Stimulated activated CD4-positive, alpha-beta T cell treated with anti-CD3 and anti-CD28 coated beads, Interleukin-1b, Interleukin-23, amount 100 ng/mL, for 4 hours (primary cell): ENCODE measurements around the gene RAD51B.
"Not testable (repeated sequence)": the region's sequence is repeated elsewhere in the genome, so short reads cannot be mapped to it uniquely, and the experiment has no call there.

ENCODE experiments used
- DNase-seq, 2 donors: peaks; one replicate each; pipeline ENCODE4 v3.0.0-alpha.2; 2020; ENCODE audit warnings: low read depth in 2 of 2

RAD51B gene

DNA sequence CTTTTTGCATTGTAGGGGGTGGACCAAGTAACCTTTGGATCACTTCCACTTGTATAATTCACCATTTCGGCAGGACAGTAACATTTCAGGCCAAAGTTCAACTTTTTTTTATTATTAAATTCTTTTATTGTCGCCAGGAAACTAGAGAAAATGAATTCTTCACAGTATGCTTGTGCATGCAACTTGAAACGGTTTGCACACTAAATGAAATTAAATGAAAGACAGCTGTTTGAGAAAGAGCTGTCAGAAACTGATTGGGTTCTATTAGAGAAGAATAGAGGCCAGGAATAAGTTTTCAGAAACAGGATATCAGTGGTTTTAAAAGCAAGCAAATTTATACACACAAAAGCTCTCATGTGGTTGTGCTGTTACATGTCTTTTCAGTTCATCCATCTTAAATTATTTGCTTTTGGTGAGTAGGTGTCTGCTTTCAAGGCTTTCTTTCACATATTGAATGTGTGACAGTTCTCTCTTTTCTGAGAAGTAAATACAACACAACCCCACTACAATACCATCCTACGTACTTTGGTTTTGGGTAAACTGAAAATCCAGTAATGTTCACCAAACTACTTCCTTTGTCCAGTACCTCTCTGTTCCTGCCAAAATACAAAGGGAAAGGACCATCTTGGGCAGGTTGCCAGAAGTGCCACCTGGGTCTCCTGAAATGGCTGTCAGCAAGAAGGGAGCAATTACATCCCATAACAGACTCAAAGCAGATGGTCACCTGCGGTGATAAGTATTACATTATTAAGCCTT is 291.7 kb downstream of the RAD51B start:
- no peak for DNase-seq

DNA sequence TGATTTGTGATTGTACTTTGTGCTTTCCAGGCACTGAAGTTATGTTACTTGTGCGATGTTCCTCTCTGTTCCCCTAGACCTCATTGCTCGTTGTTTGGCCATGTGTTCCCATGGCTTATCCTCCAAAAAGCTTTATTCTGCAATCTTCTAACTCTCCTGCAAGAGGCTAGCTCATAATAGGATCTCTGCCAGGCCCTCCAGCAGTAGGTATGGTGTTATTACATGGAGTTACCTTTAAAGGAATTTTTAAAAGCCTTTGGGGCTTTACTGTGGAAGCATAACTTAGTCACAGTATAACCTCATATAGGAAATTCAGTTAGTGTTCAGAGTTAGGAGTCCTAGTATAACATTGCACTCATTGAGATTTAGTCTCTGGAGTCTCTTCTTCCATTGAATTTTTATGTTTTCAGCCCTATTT is 292.3 kb downstream of the RAD51B start:
- no peak for DNase-seq

DNA sequence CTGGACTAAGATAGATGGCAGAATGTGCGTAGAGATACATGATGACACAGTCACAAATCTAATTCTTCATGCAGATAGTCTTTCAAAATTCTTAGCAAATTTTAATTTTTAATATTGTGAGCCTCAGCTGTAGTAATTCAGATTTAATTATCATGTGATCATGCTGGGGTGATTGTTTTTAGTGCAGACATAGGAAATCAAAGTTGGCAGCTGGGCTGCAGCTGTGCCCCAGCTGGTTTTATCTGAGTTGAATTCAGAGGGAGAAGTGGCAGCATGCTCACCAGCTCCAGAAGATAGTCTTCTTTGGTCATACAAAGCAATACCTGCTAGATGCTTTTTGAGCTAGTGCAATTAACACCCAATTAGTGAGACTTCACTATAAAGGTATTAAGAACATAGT is 292.9 kb downstream of the RAD51B start:
- DNase-seq, result no peak

DNA sequence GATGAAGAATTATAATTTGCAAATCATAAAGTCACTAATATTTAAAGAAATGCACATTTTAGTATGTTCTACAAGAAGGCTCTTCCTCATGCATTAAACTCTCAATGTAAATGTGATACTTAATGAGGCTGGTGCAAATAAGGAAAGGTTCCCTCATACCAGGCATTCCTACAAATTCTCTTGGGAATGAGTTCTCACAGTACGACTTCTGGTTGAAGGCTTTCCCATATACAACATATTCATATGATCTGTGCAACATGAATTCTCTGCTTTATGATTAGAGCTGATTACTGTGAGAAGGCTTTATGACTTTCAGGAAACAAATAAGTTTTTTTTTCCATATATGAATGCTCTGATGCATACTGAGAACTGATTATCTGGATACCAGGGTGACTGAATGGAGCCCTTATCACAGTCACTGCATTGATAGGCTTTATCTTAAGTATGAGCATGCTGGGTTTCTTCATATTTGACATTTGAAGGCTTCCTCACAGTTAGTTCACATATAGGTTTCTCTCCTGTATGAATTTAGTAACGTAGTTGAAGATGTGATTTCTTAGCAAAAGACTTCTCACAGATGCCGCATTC is 293.9 kb downstream of the RAD51B start:
- no peak for DNase-seq

DNA sequence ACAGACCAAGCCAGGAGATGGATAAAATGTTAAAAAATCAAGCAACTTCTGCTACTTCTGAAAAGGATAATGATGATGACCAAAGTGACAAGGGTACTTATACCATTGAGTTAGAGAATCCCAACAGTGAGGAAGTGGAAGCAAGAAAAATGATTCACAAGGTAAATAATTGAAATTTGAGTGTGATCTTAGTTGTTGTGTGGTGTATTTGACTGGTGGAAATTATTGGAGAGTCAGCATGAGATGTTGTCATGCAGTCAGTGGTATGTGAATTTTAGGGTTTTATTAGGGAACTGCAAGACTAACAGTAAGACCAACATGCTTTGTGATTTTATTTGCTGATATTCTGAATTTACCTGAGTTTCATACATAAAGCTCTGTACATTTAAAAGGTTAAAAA is 296.4 kb downstream of the RAD51B start:
- DNase-seq, result not testable (repeated sequence)

DNA sequence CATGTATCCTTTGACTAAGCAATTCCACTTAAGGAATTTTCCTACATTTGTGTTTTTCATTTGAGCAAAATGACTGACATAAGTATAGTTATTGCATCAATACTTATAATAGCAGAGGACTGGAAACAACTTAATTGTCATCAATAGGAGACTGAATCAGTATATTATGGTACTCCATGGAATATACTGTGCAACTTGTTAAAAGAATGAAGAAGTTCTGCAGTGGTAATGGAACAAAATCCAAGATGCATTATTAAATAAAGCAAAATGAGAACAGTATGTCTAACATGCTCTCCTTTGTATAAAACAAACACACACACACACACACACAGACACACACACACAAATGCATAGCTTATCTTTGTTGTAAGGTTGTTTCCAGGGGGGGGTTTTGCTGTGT is 303.1 kb downstream of the RAD51B start:
- DNase-seq, result no peak

DNA sequence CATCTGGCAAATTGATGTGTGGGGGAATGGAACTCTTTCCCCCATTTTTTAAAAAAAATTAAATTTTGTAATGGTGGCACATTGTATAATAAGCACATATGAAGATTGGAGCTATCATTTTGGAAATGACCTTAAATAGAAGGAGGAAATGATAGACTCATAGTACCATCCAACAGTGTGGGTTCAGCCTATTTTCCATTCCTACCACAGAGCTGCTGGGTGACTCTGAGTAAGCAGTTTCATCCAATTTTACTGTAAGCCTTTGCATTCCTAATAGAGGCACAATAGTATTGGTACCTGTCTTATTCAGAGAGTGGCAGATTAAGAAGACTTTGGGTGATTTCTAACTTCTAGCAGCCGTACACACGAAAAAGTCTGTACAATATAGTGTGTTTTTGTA is 304.5 kb downstream of the RAD51B start:
- DNase-seq, result no peak

DNA sequence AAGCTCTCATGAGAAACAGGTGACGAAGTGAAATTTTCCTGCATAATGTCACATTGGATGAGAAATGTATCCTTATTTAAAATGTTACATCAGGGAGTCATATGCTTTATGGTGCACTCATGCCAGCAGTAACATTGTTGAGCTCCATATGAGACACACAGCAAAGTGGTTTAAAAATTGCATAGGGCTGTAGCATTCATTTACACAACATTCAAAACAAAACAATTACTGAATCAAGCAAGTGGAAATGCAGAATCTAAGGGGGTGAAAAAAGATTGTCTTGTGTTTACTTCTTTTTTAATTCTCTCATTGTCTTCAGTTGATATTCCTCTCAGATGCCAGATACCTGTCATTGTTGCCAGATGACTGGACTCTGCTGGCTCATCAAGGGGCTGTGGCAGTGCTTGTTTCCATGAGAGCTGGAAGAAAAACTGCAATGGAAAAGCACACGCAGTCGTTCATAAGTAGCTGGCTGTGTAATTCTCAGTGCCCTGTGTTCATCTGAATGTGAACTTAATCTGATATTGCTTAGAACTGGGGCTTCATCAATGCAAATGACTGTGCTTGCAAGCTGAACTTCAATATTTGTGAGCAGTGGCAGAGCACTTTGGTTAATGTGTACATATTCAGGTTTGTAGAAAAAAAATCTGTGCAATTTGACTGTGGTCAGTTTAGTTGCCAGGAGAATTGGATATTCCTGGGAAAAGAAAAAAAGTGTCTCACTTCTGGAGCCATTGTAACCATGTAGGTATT is 305.6 kb downstream of the RAD51B start:
- no peak for DNase-seq

DNA sequence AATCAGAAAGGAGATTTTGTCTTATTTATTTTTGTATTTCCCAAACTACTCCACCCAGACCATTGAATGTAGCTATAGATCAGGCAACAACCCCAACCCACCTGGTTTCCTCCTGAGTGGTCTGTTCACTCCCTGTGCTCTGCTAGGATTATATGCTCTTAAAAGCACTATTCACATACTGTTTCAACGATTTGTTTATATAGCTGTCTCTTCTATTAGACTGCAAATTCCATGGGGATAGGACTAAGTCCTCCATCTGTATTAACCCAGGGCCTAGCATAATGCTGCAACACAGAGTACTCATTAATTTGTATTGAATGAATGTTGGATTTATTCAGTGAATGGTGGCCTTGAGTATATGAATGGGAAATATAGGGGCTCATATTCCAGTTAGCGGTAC is 307.6 kb downstream of the RAD51B start:
- DNase-seq, result no peak

DNA sequence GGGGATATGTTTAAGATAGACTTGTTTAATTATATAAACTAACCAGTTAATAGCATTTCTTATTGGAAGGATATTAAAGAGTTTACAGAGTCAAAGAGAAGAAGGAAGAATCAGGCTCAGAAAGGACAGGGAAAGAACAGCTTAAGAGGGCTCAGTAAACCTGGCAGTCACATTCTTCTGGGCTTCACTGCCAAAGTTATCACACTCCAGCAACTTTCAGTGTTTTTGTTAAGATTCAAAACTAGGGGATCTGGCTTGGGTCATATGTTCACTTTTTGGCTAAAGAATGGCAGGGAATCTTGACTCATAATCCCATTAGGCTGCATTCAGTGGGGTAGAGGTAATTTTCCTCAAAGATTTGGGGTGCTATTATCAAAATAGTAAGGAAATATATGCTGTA is 312.3 kb downstream of the RAD51B start:
- no peak for DNase-seq

DNA sequence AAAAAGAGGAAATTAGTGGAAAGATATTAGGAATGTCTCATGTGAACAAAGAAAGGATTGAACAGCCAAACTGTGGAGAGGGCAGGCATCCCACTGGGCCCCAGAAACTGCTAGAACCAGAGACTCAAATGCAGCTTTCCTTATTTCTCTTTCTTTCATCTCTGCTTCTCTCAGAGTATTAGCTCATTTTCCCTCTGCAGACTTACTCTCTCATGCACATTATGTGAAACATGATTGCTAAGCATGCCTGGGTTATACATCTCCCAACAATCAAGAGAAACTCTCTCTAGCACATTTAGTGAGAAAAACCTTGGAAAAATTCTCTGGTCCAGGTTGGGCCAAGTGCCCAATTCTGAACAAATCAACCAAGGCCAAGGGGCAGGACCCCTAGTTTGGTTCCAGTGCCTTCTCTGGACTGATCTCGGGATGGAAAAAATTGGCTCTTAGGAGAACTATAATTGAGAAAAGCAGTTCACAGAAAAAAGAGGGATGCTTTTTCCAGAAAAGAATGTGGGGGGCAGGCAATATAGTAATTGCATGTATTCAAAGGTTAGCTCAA is 313.1 kb downstream of the RAD51B start:
- DNase-seq, result no peak

DNA sequence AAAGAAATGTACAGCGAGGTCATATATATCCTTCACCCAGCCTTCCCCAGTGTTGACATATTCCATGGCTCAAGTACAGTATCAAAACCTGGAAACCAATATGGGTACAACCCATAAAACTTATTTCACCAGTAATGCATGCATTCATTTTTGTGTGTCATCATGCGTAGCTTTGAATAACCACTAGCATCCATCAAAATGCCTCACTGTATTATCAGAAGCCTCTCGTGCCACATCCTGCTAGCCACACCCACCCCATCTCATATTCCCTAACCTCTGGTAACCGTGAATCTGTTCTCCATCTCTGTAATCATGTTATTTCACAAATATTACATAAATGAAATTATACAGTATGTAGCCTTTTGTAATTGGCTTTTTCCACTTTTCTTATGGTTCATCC is 314.3 kb downstream of the RAD51B start:
- no peak for DNase-seq

DNA sequence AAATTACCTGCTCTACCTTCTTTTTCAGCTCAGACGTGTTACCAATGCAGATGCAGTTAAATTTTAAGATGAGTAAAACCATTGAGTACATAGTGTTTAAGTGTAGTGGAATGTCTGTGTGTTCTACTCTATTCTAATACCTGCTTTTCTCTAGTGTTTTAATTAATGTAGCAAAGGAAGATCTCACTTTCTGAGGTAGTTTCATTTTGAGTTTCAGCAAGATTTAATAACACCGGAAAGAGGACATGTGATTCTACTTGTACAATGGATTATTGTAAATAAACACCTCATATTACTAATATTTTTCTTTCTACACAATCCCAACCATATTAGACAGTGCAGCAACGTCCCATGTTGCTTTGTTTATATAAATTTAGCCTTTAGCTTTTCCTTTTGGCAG is 315.4 kb downstream of the RAD51B start:
- DNase-seq, result no peak

DNA sequence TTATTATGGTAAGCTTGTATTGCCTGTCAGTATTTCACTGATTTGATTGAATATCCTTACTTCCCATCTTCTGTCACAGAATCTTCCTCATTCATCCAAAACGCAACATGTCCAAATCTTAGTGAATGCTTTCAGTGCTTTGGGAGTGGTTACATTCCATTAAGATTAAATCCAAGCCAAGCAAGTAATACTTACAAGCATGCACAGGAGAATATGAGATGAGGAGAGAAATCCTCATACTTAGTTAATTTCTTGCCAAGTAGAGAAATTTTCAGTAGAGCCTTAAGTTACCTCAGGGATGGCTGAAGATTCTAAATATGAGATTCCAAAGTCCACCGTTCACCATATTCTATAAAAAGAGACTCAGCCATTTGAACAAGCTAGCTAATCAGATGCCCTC is 316.0 kb downstream of the RAD51B start:
- no peak for DNase-seq

DNA sequence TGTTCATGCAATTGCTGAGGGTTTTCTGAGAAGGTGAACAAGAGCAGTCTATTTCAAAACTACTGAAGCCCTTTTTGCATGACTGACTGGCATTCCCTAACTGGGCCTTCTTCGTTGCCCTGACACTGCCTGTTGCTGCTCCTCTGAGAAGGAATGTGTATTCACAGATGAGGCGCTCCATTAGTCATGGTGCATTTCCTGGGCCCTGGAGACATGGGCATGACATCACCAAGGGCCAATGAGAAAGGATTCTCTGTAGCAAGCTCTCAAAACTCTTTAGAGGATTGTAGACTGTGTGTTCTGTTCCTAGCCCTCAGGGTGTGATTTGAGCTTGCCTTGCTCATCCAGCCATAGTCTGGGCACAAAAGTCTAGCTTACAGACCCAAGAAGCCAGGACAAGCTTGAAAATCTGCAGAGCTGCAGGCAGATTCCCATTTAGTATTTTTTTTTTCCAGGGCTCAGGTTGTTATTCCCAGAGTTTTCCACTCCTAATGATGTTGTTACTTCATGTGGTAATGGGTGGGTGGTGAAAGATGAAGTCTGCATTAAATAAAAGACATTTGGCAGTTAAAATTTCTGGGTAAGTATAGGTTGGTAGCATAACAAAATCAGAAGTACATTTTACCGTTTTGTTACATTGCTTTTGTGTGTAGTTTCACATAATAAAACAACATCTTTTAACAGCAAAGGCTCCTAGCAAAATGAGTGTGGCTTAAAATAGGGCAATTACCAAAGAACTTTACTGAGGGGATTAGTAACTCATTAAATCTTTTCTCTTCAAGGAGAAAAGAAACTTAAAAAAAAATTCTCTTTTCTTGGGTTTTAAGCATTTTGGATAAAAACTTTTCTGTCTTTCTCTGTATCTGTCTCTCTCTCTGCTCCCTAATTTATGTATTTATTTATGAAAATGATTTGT is 318.4 kb downstream of the RAD51B start:
- no peak for DNase-seq

DNA sequence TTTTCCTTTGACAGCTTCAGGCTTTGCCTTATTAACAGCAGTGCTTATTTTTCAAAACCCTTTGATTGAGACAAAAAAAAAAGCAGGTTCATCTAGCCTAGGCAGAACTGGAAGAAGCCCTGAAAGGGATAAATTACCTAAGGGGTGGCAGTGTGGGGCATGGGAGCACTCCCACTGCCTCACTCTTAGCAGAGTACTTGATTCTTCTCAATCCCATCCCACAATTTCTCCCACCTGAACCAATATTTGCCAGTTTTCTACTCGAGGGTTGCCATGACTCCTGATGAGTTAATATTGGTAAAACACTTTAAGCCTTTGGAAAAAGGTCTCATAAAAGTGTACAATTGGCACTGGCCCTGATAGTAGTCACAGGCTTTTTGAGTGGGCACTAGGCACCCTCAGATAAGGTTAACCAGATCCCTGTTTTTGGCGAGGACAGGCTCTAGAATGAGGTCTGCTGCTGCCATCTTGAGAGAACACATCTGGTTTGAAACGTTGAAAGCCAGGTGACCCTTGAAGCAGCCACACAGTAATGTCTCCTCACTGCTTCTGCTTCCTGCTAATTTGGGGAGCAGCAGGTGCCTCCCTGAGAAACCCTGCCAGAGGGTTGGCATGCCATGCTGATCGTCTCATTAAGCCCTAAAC is 320.0 kb downstream of the RAD51B start:
- DNase-seq, result no peak

DNA sequence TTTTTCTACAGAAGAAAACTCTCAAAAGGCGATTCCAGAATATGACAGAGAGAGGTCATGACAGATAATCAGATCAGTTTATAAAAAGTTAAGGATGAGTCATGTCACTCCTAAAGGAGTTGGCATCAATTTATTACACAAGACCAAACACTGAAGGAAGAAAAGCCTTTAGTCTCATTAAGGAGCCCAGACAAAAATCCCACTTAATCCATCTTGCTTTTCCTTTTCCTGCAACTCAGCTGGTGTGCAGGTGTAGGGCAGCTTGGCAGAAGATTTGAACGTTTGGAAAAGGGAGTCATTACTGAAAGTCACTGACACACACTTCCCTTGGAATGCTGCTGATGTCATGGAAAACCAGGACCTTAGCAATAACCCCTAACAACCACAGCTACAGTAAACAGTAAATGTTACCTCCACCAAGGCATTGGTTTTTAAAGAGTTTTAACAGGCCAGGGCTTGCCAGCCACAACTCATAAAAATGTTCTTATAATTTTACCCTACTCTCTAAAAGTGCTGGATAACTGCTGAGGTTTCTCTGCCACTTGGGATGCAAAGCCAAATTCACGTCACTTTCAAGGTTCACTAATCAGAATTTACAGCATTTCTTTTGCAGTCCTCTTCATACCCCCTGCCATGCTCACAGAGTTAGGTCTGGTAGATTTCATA is 320.6 kb downstream of the RAD51B start:
- DNase-seq, result no peak

DNA sequence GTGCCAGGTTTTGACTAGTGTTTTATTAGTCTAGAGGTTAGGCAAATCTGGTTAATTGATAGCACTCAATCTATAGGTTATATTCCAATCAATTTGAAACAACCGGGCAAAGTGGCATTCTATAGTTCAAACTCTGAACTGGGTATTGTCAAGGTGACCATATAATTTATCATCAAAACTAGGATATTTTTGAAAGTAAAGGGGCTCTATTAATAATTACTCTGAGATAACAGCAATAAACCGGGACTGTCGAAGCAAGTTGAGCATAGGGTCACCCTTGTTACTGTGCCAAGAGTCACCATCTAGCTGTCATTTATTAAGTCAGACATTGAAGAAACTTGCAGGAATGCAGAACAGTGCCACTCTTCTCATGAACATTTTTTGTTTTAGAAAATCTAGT is 321.2 kb downstream of the RAD51B start:
- no peak for DNase-seq

DNA sequence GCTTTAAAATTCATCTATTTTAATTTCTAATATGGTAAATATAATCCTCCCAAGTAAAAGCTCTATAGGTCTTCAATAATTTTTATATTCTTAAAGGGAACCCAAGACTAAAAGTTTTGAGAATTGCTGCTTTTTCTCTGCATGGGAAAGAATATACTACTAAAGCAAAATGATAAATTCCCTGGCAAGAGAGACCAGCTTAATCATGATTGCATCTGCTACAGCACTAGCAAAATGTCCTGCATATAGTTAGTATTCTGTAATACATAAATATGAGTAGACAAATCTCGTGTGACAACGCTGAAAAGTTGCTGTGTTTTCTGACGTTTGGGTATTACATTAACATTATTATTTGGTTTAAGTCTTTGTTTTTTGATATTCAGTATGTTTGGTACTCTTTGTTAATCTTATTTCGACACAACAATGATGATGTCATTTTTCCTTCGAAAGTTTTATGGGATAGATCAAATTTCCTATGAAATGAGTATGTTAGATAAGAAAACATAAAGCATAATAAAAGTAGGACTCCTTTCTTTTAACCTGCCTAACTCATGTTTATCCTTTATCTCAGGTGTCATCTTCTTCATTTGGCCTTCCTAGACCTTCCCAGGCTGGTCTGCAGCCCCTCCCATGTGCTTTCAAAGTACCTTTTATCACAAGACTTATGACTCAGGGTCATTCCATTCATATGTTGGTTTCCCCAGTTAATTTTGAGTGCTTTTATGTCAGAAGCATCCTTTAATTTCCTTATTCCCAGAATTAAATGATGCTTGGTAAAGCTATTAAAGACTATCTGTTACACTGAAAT is 321.9 kb downstream of the RAD51B start:
- DNase-seq, result no peak

DNA sequence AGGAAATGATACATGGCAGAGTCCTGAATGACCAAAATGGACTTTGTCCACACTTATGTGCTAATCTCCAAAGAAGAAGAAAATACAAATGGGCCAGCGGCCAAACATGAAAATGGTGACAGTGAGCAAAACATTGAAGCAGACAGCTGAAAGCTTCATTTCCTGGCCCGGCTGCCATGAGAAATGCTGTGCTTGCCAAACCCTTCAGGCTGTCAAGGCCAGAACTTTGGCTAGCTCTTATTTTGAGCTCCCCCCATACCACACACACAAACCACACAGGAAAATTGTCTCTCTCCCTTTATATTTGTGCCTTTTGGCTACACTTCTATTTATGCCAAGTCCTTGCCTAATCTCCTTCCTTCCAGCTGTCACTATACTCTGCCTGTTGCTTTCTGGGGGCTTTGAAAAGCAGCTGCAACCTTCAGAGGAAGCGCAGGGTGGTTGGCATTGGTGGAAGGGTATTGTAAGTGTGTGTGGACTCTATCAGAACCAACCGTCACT is 323.8 kb downstream of the RAD51B start:
- no peak for DNase-seq
